WTC11 (cell line): ENCODE data around the gene SULF2. TPM values are rescaled to one million over a fixed set of nuclear protein-coding genes. Genes with fewer than 3 reads are reported as not detected.

Experiments used
- ATAC-seq: fragments of 200-7000 bp; cut with Tn5 transposase; 2 replicates; pipeline ENCODE4 v1.10.0; 2021; ENCODE audit warnings: mild to moderate bottlenecking, moderate library complexity
- CTCF ChIA-PET: fragments of 300-600 bp; sonication (Branson Sonifier 250); formaldehyde crosslinking; loops from one replicate; lab custom pipeline; 2021; ENCODE audit warnings: antibody characterized with exemption; lab: Charles Lee
- POLR2A ChIA-PET: fragments of 350-600 bp; sonication (Branson Sonifier 250); formaldehyde crosslinking; loops from one replicate; lab custom pipeline; 2021; ENCODE audit warnings: antibody characterized with exemption; lab: Charles Lee
- DNase-seq: peaks from one replicate; pipeline ENCODE4 v3.0.0; 2021; ENCODE audit warnings: low spot score
- H3K27ac Mint-ChIP-seq: 2 replicates; pipeline ENCODE4 v1.8.0; 2021; ENCODE audit warnings: mixed read lengths
- H3K27me3 Mint-ChIP-seq: 2 replicates; pipeline ENCODE4 v1.8.0; 2021; ENCODE audit warnings: low read depth, mild to moderate bottlenecking, moderate library complexity, mixed read lengths
- H3K36me3 Mint-ChIP-seq: 2 replicates; pipeline ENCODE4 v1.8.0; 2021; ENCODE audit warnings: mixed read lengths
- H3K4me1 Mint-ChIP-seq: 2 replicates; pipeline ENCODE4 v1.8.0; 2022; ENCODE audit warnings: mixed read lengths
- H3K4me3 Mint-ChIP-seq: 2 replicates; pipeline ENCODE4 v1.8.0; 2021; ENCODE audit warnings: mild to moderate bottlenecking, moderate library complexity, mixed read lengths
- H3K9me3 Mint-ChIP-seq: 2 replicates; pipeline ENCODE4 v1.8.0; 2021; ENCODE audit warnings: mixed read lengths
- ATF1 ChIP-seq: sonication (generic); formaldehyde crosslinking; IDR thresholded peaks from 2 replicates; pipeline ENCODE4 v1.8.1; 2023; ENCODE audit warnings: mild to moderate bottlenecking, moderate library complexity, missing genetic modification reagents
- JUN ChIP-seq: sonication (generic); formaldehyde crosslinking; IDR thresholded peaks from 2 replicates; pipeline ENCODE4 v1.8.0; 2023; ENCODE audit warnings: mild to moderate bottlenecking, missing genetic modification reagents
- NR2C2 ChIP-seq: sonication (generic); formaldehyde crosslinking; IDR thresholded peaks from 2 replicates; pipeline ENCODE4 v1.8.0; 2022; ENCODE audit warnings: mild to moderate bottlenecking, missing genetic modification reagents
- NR3C1 ChIP-seq: sonication (generic); formaldehyde crosslinking; conservative IDR thresholded peaks from 2 replicates; pipeline ENCODE4 v1.8.1; 2023; ENCODE audit warnings: low read depth, mild to moderate bottlenecking, missing genetic modification reagents
- OVOL2 ChIP-seq: fragments of 250-450 bp; sonication (Bioruptor Pico); IDR thresholded peaks from 2 replicates; pipeline ENCODE4 v1.9.0; 2021; ENCODE audit warnings: mild to moderate bottlenecking, borderline replicate concordance
- RELA ChIP-seq: sonication (generic); formaldehyde crosslinking; IDR thresholded peaks from 2 replicates; pipeline ENCODE4 v1.8.1; 2022; ENCODE audit warnings: missing genetic modification reagents, mild to moderate bottlenecking, borderline replicate concordance
- SMAD3 ChIP-seq: sonication (generic); formaldehyde crosslinking; IDR thresholded peaks from 2 replicates; pipeline ENCODE4 v1.8.0; 2022; ENCODE audit warnings: missing genetic modification reagents, mild to moderate bottlenecking, borderline replicate concordance
- SMAD4 ChIP-seq: sonication (generic); formaldehyde crosslinking; IDR thresholded peaks from 2 replicates; pipeline ENCODE4 v1.8.0; 2022; ENCODE audit warnings: mild to moderate bottlenecking, missing genetic modification reagents
- SOX15 ChIP-seq: fragments of 250-450 bp; sonication (Bioruptor Pico); IDR thresholded peaks from 2 replicates; pipeline ENCODE4 v1.9.0; 2021; ENCODE audit warnings: mild to moderate bottlenecking
- TEAD1 ChIP-seq: sonication (generic); formaldehyde crosslinking; IDR thresholded peaks from 2 replicates; pipeline ENCODE4 v1.8.0; 2022; ENCODE audit warnings: mild to moderate bottlenecking, missing genetic modification reagents
- TEAD4 ChIP-seq: sonication (generic); formaldehyde crosslinking; IDR thresholded peaks from 2 replicates; pipeline ENCODE4 v1.8.0; 2022; ENCODE audit warnings: mild to moderate bottlenecking, missing genetic modification reagents
- USF1 ChIP-seq: sonication (generic); formaldehyde crosslinking; IDR thresholded peaks from 2 replicates; pipeline ENCODE4 v1.8.0; 2022; ENCODE audit warnings: mild to moderate bottlenecking, missing genetic modification reagents
- ZNF121 ChIP-seq: sonication (generic); formaldehyde crosslinking; IDR thresholded peaks from 2 replicates; pipeline ENCODE4 v1.8.0; 2023; ENCODE audit warnings: missing genetic modification reagents
- ZNF138 ChIP-seq: sonication (generic); formaldehyde crosslinking; conservative IDR thresholded peaks from 2 replicates; pipeline ENCODE4 v1.8.1; 2022; ENCODE audit warnings: mild to moderate bottlenecking, moderate library complexity, missing genetic modification reagents
- ZNF416 ChIP-seq: fragments of 250-450 bp; sonication (Bioruptor Pico); IDR thresholded peaks from 2 replicates; pipeline ENCODE4 v1.9.0; 2021; ENCODE audit warnings: mild to moderate bottlenecking, inconsistent platforms
- total RNA-seq: library from RNA; stranded (reverse); gene quantifications from 3 replicates; pipeline ENCODE4 v1.2.3, GENCODE V29; 2021
- TF ChIP-seq, protein P1 (sequence below): sonication (generic); formaldehyde crosslinking; IDR thresholded peaks from 2 replicates; pipeline ENCODE4 v1.8.1; 2023; ENCODE audit warnings: mild to moderate bottlenecking, moderate library complexity, missing genetic modification reagents
- TF ChIP-seq, protein P2 (sequence below): sonication (generic); formaldehyde crosslinking; IDR thresholded peaks from 2 replicates; pipeline ENCODE4 v1.8.1; 2023; ENCODE audit warnings: mild to moderate bottlenecking, missing genetic modification reagents, moderate library complexity
- TF ChIP-seq, protein P3 (sequence below): sonication (generic); formaldehyde crosslinking; IDR thresholded peaks from 2 replicates; pipeline ENCODE4 v1.8.1; 2022; ENCODE audit warnings: low read depth, mild to moderate bottlenecking, moderate library complexity, missing genetic modification reagents, borderline replicate concordance

SULF2 gene
- total RNA-seq, 1 experiment from 2014 or later, result 36.0 TPM

- ATAC-seq (no peak), DNase-seq (no peak)
- ChIA-PET CTCF (no interaction called here), POLR2A (no interaction called here)
- Mint-ChIP-seq H3K27me3 (peaks cover 23% of the 10 kb centered on the region), H3K4me3 (no peak overlapping the region), H3K27ac (no peak overlapping the region), H3K36me3 (no peaks in the 10 kb centered on the region), H3K9me3 (no peaks in the 10 kb centered on the region), H3K4me1 (peaks cover 29% of the 10 kb centered on the region)
- TF ChIP-seq TEAD1 (CRISPR knock-in tag) (no peak), JUN (CRISPR knock-in tag) (no peak), ZNF138 (CRISPR knock-in tag) (no peak), ATF1 (CRISPR knock-in tag) (no peak), SMAD4 (CRISPR knock-in tag) (no peak), ZNF416 (CRISPR knock-in tag) (no peak), NR2C2 (no peak)
- TF ChIP-seq, all 79 proteins: peak for 0
These were observed 3.9 kb upstream of the SULF2 start for GRCh38 chr20:47789081-47789763.

DNA sequence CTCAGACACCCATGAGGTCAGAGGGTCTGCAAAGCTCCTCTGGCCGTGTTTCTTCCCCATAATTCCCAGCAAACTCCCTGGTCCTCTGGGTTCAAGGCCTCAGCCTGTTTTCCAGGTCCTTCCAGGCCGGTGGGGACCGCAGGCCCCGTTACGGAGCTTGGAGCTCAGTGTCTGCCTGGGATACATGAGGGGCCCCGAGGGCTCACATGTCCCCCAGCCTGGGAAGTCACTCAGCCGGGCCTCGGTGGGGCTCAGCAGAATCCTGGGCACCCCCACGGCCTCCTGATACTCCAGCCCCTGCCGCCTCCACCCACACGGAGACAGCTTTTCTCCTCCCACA is 3.4 kb upstream of the SULF2 start:
- CTCF ChIA-PET, result no interaction called here
- no peak for TF ChIP-seq SMAD3 (CRISPR knock-in tag)
- TF ChIP-seq SOX15 (CRISPR knock-in tag), result no peak
- no peak for TF ChIP-seq RELA (CRISPR knock-in tag)
- TF ChIP-seq, all 79 proteins: peak for 0
- POLR2A ChIA-PET, result no interaction called here
- H3K36me3 Mint-ChIP-seq, result no peaks in the 10 kb centered on the region
- ATAC-seq (no peak), DNase-seq (no peak)
- no peak overlapping the region for H3K4me3 Mint-ChIP-seq
- peaks cover 28% of the 10 kb centered on the region for H3K27me3 Mint-ChIP-seq
- no peak overlapping the region for H3K27ac Mint-ChIP-seq
- peaks cover 34% of the 10 kb centered on the region for H3K4me1 Mint-ChIP-seq
- H3K9me3 Mint-ChIP-seq, result no peaks in the 10 kb centered on the region

GRCh38 chr20:47786765-47787107 is 1.5 kb upstream of the SULF2 start:
- TF ChIP-seq, protein P1, sequence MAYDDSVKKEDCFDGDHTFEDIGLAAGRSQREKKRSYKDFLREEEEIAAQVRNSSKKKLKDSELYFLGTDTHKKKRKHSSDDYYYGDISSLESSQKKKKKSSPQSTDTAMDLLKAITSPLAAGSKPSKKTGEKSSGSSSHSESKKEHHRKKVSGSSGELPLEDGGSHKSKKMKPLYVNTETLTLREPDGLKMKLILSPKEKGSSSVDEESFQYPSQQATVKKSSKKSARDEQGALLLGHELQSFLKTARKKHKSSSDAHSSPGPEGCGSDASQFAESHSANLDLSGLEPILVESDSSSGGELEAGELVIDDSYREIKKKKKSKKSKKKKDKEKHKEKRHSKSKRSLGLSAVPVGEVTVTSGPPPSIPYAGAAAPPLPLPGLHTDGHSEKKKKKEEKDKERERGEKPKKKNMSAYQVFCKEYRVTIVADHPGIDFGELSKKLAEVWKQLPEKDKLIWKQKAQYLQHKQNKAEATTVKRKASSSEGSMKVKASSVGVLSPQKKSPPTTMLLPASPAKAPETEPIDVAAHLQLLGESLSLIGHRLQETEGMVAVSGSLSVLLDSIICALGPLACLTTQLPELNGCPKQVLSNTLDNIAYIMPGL, result 0 out of 2 replicates have a peak, but pooled peaks have one; percentile 3
- no peak for TF ChIP-seq TEAD1 (CRISPR knock-in tag)
- TF ChIP-seq, protein P2, sequence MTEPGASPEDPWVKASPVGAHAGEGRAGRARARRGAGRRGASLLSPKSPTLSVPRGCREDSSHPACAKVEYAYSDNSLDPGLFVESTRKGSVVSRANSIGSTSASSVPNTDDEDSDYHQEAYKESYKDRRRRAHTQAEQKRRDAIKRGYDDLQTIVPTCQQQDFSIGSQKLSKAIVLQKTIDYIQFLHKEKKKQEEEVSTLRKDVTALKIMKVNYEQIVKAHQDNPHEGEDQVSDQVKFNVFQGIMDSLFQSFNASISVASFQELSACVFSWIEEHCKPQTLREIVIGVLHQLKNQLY, result no peak
- Mint-ChIP-seq H3K27me3 (peaks cover 38% of the 10 kb centered on the region), H3K27ac (no peak overlapping the region), H3K4me3 (peak overlapping the region; percentile 83), H3K9me3 (no peaks in the 10 kb centered on the region), H3K36me3 (no peaks in the 10 kb centered on the region), H3K4me1 (peaks cover 43% of the 10 kb centered on the region)
- ChIA-PET POLR2A (interaction anchor here (0.5 to 1.5 kb wide), 2 partner anchors 834 to 1221 kb away, joined by 4 read pairs; no protein-coding TSS in a partner anchor), CTCF (interaction anchor here (0.7 to 2.7 kb wide), 29 partner anchors 15 to 834 kb away, joined by 3 to 30 read pairs (median 4); no protein-coding TSS in a partner anchor)
- ATAC-seq, result no peak
- no peak for DNase-seq

DNA sequence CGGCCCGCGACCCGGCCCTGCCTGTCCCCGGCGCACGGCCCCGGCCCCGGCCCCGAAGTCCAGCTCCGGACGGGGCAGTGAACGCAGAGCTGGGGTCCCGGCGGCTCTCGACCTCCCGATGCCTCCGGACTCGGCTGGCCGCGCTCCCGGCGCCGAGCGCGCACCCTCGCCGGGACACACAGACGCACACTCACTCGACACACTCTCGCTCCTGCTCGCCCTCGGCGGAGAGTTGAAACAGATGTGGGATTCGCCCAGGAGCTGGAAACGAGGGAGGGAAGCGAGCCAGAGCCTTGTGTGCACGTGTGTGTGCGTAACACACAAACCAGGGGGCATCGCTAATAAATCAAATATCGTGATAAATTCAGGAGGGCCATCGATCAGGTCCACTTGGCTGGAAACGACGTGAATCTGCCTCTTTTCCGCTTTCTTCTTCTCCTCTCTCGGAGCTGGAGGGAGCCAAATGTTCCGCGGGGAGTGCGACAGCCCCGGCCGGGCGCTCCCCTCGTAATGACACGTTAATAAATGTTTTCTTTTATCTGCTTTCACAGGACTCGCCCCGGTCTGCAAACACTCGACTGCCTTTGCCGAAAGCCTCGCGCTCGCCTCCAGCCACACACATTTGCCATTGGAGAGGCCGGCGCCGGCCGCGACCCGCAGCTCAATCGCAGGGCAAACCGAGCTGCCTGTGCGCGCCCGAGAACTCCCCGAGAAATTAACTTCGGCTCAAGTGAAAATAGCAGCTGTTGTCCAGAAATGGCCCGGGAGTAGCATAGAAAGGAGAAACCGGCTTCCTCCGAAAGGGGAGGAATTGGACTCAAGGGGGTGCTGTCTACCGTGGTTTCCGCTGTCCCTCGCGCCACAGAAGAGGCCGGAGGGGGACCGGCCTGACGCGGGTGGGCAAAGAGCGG is 828 bp upstream of the SULF2 start:
- H3K4me1 Mint-ChIP-seq, result peaks cover 42% of the 10 kb centered on the region
- no peak overlapping the region; the same call in 1 of the 2 replicates for H3K27ac Mint-ChIP-seq
- peaks cover 38% of the 10 kb centered on the region for H3K27me3 Mint-ChIP-seq
- CTCF ChIA-PET, result interaction anchor here (0.6 to 2.7 kb wide), 34 partner anchors 9 to 834 kb away, joined by 3 to 30 read pairs (median 4); no protein-coding TSS in a partner anchor
- peak overlapping the region; percentile 83 for H3K4me3 Mint-ChIP-seq
- no peaks in the 10 kb centered on the region for H3K9me3 Mint-ChIP-seq
- DNase-seq, result peak; percentile 63
- peak; percentile 50 for ATAC-seq
- POLR2A ChIA-PET, result interaction anchor here (0.5 to 1.5 kb wide), 2 partner anchors 834 to 1222 kb away, joined by 4 read pairs; no protein-coding TSS in a partner anchor
- no peaks in the 10 kb centered on the region for H3K36me3 Mint-ChIP-seq
- TF ChIP-seq USF1 (CRISPR knock-in tag), result no peak
- no peak for TF ChIP-seq ZNF121 (CRISPR knock-in tag)
- TF ChIP-seq OVOL2 (CRISPR knock-in tag), result no peak
- TF ChIP-seq ATF1 (CRISPR knock-in tag), result no peak
- TF ChIP-seq NR3C1 (CRISPR knock-in tag), result no peak
- TF ChIP-seq, protein P3, sequence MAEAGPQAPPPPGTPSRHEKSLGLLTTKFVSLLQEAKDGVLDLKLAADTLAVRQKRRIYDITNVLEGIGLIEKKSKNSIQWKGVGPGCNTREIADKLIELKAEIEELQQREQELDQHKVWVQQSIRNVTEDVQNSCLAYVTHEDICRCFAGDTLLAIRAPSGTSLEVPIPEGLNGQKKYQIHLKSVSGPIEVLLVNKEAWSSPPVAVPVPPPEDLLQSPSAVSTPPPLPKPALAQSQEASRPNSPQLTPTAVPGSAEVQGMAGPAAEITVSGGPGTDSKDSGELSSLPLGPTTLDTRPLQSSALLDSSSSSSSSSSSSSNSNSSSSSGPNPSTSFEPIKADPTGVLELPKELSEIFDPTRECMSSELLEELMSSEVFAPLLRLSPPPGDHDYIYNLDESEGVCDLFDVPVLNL (CRISPR knock-in tag), result no peak
- TF ChIP-seq TEAD4 (CRISPR knock-in tag), result no peak
